Panc1 (cell line): ENCODE results near the gene SSBP4.

Experiments
- POLR2AphosphoS5 ChIP-seq: IDR thresholded peaks from 2 replicates; pipeline ENCODE4 v1.6.1; 2012; ENCODE audit warnings: mild to moderate bottlenecking, low read depth, low read length, moderate library complexity
- SIN3A ChIP-seq: IDR thresholded peaks from 2 replicates; pipeline ENCODE4 v1.6.1; 2012; ENCODE audit warnings: low read depth, mild to moderate bottlenecking, low read length, moderate library complexity, borderline replicate concordance; ENCODE audit not compliant: insufficient read depth
- TCF7L2 ChIP-seq: IDR thresholded peaks from 2 replicates; pipeline ENCODE4 v1.6.1; 2011; ENCODE audit warnings: mild to moderate bottlenecking, low read depth, low read length, inconsistent platforms
- TF ChIP-seq, protein P1 (sequence below): fragments of 450-650 bp; IDR thresholded peaks from 2 replicates; pipeline ENCODE4 v1.5.1; 2017; ENCODE audit warnings: mild to moderate bottlenecking
- TF ChIP-seq, protein P2 (sequence below), 2 experiments: IDR thresholded peaks; 2 replicates each; pipeline ENCODE4 v1.6.1; 2011 to 2012; ENCODE audit warnings: low read depth in 2 of 2, control low read depth in 1 of 2, low read length in 1 of 2, mild to moderate bottlenecking in 1 of 2, moderate library complexity in 1 of 2; ENCODE audit not compliant: insufficient read depth in 1 of 2

DNA sequence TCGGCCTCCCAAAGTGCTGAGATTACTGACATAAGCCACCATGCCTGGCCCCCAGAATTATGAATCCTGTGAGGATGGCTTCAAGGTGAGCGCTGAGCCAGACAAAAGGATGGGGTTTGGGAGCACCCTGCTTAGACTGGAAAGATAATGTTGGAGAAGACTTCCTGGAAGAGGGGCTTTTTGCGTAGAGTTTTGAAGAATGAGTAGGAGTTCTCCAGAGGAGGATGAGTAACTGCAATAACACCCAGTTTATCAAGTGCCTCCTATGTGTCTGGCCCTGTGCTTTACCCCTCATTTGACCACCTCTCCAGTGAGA lies 33.9 kb upstream of the SSBP4 start:
- TF ChIP-seq, protein P1, sequence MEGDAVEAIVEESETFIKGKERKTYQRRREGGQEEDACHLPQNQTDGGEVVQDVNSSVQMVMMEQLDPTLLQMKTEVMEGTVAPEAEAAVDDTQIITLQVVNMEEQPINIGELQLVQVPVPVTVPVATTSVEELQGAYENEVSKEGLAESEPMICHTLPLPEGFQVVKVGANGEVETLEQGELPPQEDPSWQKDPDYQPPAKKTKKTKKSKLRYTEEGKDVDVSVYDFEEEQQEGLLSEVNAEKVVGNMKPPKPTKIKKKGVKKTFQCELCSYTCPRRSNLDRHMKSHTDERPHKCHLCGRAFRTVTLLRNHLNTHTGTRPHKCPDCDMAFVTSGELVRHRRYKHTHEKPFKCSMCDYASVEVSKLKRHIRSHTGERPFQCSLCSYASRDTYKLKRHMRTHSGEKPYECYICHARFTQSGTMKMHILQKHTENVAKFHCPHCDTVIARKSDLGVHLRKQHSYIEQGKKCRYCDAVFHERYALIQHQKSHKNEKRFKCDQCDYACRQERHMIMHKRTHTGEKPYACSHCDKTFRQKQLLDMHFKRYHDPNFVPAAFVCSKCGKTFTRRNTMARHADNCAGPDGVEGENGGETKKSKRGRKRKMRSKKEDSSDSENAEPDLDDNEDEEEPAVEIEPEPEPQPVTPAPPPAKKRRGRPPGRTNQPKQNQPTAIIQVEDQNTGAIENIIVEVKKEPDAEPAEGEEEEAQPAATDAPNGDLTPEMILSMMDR, result no peak
- TF ChIP-seq SIN3A (no peak), POLR2AphosphoS5 (no peak), TCF7L2 (no peak)
- TF ChIP-seq, protein P2, sequence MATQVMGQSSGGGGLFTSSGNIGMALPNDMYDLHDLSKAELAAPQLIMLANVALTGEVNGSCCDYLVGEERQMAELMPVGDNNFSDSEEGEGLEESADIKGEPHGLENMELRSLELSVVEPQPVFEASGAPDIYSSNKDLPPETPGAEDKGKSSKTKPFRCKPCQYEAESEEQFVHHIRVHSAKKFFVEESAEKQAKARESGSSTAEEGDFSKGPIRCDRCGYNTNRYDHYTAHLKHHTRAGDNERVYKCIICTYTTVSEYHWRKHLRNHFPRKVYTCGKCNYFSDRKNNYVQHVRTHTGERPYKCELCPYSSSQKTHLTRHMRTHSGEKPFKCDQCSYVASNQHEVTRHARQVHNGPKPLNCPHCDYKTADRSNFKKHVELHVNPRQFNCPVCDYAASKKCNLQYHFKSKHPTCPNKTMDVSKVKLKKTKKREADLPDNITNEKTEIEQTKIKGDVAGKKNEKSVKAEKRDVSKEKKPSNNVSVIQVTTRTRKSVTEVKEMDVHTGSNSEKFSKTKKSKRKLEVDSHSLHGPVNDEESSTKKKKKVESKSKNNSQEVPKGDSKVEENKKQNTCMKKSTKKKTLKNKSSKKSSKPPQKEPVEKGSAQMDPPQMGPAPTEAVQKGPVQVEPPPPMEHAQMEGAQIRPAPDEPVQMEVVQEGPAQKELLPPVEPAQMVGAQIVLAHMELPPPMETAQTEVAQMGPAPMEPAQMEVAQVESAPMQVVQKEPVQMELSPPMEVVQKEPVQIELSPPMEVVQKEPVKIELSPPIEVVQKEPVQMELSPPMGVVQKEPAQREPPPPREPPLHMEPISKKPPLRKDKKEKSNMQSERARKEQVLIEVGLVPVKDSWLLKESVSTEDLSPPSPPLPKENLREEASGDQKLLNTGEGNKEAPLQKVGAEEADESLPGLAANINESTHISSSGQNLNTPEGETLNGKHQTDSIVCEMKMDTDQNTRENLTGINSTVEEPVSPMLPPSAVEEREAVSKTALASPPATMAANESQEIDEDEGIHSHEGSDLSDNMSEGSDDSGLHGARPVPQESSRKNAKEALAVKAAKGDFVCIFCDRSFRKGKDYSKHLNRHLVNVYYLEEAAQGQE (IDR thresholded peaks at IDR 0.05; ENCODE audit: insufficient read depth in 1 of 2, low read depth in 2 of 2, low read length in 1 of 2), result no peak
